Measurements from ENCODE around the gene DNM3.

The DNM3 gene

DNA sequence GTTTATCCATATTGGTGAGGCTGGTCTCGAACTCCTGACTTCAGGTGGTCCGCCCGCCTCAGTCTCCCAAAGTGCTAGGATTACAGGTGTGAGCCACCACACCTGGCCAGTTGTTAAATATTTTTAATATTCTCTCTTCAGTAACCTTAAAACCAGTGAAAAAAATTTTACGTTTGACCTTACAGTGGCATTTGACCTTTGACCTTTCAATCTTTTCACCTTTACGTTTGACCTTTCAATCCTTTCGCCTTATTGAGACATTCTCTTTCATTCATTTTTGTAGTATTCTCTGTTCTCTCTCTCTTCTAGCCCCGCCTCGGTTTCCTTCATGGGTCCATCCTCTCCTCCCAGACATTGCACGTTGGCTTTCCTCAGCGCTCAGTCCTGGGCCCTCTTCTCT, 277.9 kb downstream of the DNM3 start:
- DNase-seq, result no peak

DNA sequence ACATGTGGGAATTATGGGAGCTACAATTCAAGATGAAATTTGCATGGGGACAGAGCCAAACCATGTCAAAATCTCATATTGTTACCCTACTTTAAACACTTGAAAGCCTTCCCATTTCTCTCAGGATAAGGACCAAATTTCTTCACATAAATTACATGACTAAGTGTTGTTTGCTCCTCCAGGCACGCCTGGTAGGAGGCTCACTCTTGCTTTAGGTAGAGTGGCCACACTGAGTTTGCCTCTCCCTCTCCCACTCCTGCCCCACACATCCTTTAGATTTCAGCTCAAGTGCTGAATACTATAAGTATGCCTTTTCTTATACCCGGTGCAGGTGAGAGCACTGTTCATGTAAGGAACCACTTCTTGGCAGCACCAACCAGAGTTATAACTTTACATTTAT, 279.1 kb downstream of the DNM3 start:
- no peak for DNase-seq

DNA sequence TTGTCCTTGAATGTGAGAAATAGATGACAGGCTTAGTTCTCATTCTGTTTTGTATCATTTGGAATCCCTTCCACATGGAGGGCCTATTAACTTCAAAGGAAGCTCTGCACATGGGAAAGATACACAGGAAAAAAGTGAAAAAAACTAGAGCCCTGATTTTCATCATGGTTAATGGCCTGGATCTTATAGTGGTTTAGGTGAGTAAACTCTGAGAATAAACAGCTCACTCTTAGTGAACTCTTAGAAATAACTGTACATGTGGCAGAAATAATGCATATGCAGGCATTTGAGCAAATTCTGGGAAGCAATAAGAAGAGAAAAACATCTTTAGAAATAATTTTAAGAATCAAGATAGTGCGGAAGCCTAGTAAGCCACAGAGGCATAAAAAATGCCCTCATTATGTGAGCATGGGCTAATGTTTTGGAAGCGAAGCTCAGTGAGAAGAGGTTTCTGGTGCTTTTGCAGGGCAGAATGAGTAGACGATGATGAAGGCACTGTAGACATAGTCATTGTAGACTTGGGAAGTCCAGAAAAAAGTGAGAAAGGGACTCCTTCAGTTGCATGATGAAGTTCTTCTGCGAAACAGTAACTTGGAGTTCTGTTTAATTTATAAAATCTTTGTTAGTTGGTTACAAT, 279.9 kb downstream of the DNM3 start:
- no peak for DNase-seq

DNA sequence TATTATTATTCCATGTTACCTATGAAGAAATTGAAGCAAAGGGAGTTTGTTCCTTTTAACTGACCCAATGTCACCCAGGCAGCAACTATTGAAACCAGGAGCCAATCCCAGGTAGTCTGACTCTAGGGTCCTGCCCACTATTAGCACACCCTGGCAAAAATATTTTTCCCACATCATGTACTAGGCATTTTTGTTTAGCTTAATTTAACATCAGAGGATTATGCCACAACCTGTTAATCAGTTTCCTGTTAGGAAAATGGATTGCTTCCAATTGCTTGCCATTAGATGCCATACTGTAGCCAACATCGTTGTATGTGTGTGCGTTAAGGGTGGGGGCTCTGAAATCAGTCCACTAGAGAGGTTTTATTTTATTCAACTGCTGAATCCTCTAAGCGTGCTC, 281.1 kb downstream of the DNM3 start:
- no peak for DNase-seq

DNA sequence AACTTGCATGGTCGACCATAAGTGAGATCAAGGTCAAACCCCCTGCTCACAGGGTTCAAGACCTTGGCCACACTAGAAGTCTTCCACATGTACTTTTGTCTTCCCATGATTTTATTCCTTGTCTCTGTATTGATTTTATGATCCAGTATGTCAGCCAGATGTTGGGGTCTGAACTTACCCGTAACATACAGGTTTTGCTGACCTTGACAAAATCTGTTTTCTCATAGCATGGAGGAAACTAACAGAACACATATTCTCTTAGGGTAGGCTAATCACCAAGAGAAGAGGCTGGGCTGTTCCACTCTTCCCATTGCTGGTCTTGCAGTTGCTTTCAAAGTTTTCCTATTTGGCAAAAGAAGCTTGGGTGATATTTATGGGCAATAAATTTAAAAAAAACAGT, 284.0 kb downstream of the DNM3 start:
- DNase-seq, result no peak

DNA sequence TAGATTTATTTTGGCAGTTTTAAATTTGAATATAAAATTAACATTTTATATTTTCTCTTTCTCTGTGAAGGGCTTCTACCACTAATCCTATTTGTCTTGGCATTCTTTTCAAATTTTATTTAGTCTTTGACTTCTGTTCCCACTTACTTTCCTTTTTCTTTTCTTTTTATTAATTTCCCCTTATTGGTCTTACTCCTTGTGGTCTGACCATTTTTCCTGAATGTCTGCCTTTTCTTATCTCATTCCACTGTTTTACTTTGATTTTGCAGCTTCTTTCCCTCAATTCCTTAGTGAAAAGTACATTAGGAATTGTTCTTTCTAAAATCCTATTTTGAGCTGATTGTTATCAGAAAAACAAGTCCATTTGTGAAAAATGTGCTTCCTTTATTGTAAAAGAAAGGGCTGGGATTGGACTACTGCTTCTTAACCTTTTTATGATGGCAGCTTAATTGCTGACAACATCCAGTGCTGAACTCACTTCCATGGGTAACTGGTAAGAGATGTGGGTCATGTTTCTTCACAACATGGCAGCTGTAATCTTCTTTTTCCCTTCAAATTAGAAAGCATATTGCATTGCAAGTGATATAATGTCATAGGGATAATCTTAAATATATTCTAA, 284.6 kb downstream of the DNM3 start:
- no peak for DNase-seq

DNA sequence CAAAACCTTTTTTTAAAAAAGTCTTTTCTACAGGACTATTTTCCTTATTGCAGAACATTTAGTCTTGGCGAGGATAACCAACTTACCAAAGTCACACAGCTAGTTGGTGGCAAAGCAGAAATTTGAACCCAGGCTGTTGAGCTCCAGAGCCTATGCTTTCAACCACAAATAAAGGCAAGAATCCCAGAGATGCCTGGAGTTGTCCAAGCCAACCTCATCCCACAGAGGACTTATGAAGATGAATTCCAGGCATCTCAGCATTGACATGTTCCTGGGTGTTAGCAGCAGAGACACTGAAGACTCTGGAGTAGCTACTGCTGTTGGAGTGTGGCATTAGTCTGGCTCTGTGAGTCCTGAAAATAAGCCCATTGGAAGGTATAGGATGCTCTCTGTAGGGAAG, 291.5 kb downstream of the DNM3 start:
- DNase-seq, result no peak

DNA sequence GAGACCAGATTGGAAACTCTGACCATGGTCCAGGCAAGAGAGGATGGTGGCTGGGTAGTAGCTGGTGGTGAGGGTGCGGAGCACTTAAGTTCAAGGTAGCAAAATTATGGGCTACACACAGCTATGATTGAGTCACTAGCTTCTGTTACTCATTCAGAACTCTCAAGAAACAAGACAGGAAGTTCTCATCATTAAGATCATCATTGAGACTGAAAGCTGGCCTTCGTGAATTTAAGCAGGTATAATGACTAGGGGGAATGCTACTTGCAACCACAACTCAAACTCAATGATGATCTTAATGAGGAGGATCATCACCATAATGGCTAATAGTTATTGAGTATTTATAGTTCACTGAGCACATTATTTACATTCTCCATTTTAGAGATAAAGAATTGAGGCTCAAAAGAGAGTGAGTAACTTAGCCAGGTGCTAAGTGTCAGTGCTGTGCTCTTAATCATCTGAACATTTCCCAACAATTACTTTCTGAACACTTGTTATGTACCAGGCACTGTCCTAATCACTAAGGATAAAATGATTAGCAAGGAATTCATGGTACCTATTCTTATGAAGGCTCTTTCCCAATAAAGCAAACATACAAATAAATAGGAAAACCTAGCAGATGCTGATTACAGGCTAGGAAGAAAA, 292.9 kb downstream of the DNM3 start:
- DNase-seq, result no peak

DNA sequence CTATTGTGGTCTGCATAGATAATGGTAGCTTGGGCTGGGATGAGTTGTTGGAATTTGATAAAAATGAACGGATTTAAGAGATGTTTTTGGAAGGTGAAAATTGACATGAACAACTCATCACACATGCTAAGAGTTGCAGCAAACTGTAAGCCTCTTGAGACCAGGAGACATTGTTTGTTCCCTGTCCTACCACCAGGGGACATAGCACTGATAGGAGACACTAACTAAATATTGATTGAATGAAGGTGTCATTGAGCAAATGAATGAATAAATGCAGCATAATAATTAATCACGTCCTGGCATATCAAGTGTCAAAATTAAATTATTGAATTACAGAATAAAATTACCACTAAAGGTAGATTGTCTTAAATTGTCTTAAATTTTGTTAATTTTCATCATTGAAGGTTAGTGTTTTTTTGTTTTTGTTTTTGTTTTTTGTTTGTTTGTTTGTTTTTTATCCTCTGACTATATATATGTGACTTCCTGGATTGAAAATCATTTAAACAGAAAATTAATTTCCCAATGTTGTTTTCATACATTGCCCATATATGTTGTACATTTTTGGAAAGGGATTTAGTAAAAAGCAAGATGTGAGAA, 293.9 kb downstream of the DNM3 start:
- no peak for DNase-seq

DNA sequence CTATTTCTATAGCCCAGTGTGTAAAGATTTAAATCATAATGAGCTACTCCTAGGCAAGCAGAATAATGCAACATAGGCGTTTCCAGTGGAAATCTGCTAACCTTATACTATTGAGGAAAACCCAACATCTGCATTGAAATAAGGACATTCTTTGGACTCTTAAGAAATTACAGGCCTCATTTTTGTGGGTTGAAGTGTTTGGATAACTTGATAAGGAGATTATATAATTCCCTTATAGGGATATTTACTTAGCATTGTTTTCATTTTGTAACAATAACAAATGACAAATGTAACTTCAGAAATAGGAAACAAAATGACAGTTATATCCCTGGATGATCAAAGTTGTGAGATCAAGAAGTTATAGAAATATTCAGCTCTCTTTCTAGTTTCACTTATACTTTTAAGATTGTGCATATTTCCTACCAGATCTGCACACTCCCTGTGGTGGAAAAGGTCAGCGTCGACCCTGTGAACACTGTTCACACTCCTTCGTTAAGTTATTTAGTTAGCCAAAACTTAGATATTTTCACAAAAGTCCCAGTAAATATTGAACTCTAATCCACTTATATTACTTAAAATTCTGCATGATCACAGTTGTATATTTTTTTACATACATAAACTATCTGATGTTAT, 294.8 kb downstream of the DNM3 start:
- DNase-seq, result no peak

DNA sequence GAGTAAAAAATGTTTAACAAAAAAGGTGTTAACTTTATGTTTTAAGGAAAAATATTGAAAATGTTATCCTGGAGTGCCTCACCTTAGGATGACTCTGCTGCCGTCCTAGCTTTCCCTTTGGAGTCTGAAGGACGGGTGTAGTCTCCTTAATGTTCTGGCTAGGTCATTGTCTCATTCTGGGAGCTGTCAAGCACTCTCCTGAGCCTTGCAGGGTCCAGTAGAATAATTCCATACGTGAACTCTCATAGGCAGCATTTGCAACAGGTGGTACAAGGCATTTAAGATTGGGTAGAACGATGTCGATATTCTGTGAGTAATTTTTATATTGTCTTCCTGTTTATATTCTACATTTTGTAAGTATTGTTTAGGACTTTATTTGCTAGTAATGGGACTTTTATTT, 295.6 kb downstream of the DNM3 start:
- no peak for DNase-seq

DNA sequence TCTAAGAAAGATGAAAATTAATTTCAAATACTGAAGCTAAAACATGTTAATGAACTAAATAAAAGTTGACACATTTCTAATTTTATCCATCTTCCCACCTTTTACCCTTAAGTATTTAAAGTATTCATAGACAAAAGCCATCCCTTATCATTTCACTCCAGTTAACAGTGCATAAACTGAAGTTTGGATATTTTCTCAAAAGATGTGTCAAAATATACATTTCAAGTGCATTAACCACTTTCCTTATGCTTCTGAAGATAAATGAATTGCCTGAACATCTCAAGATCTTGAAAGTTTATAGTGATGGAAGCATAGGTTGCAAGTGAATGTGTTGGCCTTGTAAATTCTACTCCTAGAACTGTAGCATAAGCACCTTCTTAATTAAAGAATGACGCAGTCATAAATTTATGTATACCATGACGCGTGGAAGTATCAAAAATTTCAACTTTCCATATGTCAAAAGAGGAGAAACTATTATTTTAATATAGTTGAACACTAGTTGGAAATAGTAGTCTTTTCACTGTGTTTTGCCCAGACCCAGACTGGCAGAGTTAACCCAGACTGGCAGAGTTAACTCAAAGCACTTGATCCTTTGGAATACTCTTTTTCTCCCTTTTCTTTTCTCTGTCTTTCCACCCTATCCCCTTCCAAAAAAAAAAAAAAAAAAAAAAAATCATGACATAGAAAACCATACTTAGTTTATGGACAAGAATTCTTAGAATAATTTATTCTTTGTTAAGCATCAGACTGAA, 296.6 kb downstream of the DNM3 start:
- DNase-seq, result no peak

DNA sequence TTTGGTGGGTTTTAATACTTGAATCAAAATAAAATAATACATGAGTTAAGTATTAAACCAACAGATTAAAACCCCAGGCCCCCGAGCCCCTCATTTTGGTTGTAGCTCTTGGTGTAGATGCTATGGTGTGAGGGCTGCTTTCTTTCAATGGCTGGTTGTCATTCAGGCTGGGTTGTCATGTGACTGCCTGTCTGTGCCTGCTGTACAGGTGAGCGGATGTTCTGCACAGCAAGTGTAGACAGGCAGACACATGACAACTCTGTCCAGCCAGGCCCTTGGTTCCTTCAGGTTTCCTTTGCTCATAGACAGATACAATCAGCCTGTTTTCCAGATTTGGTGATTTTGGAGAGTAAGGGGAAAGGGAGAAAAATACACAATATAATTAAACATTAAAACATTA, 297.3 kb downstream of the DNM3 start:
- no peak for DNase-seq

DNA sequence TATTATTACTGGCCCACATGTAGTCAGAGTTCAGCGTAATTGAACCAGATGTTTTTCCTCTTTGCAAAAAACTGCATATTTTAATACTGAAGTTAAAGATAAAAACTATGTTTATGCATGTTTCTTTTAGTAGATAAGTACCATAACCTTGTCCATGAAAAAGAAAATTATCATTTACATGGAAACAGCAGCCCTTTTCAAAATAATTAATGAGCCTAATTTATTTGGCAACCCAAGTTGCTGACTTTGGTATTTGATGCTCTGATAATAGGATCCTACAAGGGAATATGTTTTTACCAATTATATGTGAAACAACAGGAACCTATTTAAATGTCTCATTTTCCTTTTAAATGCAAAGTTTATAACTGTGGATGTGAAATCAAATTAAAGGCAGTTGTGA, 297.9 kb downstream of the DNM3 start:
- DNase-seq, result no peak

DNA sequence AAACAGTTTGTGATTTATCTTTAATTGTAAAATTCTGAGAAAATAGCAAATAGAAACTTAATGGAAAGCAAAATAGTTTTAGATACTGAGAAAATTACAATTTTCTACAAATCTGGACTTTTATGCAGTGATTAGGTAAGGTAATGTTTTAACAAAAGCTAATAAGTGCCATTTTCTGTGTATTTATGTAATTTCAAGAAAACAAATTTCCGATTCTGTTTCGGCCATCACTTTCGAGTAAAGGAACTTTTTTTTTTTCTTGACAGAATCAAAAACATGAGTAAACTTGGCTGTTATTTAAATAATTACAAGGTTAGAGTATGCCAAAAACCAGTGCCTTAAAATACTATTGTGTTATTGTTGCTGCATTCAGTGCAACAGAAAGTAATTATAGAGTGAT, 298.8 kb downstream of the DNM3 start:
- no peak for DNase-seq

DNA sequence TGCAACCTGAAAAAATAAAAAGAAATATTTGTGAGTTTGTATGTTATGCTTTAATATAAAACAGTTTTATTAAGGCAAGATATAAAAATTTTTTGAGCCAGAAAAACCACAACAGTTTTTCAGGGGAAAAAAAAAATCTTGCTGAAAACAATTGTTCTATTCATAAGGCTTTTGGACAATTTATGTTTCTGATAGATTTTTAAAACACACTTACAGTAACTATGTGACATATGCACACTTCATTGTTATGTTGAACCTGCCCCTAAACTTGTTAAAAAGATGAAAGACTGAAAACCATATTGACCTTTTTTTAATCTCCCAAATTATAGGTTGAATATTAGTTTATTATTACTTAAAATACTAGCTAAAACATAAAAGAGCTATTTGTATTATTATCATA, 299.3 kb downstream of the DNM3 start:
- DNase-seq, result no peak

DNA sequence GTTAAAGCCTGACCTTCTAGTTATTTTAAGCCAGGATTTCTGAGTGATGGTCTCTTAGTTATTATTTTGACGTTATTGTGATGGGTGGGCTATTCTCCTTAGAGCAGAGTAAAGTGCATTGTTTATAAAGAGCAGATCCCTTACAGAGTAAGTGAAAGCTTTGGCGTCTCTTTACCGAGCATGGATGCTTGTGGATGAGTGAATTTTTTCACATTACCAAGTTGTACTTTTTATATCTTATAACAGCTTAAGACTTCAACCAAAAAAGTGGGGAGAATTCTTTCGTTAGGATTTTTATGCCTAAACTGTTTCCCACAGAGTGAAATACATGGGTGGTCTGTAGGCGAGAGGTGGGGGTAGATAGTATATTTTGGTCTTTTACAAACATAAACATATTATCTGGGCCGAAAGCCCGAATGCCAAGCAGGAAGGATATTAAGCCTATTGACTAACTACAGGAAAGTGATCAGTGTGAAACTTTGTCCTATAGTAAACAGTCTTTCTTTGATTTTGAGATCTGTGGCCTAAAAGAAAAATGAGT, 300.1 kb downstream of the DNM3 start:
- DNase-seq, result no peak

DNA sequence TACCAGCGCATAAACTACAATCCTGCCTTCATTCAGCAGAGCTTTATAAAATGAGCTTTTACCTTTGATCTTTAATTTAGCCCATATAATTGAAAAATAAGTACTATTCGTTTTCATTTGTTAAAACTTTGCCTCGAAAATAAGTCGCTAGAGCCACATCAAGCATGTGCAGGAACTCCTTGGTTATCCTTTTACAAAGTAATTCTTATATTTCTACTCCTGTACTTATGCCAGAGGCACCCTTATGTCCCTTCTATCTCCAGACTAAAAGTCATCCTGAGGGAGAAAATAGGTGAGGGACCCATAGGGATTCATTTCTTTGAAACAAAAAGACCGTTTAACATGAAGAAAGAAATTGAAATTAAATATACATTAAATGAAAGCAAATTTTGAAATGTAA, 301.0 kb downstream of the DNM3 start:
- DNase-seq, result no peak

DNA sequence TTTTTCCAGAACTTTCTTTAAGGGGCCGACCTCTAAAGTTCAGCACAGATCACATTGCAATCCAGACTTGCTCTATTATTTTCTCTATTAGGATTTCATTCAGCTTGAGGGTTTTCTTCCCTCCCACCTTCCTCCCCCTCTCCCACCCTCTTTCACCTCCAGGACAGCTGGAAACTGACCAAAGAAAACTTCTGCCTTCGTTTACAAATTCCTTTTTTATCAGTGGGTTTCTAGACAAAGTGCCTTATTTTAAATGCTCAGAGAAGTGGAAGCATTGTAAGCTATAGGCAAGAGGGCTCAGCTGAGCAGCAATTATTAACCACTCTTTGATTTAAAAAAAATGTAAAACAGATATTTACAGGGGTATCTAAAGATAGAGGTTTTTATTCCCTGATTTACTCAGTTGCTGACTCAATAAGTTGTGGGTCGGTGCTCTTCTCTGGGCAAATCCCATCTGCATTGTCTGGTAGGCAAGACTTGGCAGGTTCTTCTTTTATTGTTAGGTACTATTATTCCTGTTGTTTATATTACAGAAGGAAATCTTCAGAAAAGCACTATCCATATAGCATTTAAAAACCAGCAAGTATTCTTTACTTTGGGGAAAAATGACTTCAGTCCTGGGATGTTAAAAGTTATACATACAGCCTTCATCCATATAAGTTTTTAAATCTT, 302.2 kb downstream of the DNM3 start:
- DNase-seq, result no peak

DNA sequence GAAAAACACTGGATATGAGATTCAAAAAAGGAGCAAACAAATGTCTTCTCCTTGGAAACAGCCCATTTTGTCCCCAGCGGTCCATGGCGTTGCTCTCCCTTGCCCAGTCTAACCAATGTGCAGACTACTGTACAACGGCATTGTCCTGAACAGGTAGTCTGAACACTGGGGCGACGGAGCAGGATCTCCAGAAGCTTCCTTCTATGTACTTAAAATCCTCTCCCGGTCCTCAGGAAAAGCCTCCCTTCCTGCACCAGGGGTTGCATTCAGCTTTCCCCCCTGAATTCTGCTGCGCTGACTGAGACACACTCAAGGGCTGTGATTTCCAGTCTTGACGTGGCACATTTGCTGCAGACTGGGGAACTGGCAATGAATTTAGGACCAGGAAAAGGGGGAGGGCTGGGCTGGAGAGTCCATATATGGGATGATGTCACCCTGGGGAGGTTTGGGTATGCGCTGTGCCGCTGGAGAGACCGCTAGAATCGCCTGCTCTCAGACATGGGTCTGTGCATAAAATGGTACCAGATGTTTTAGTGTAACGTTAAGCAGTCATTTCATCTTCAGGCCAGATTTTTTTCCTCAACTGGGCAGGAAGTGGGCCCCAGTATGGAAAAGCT, 303.3 kb downstream of the DNM3 start:
- DNase-seq, result no peak

DNA sequence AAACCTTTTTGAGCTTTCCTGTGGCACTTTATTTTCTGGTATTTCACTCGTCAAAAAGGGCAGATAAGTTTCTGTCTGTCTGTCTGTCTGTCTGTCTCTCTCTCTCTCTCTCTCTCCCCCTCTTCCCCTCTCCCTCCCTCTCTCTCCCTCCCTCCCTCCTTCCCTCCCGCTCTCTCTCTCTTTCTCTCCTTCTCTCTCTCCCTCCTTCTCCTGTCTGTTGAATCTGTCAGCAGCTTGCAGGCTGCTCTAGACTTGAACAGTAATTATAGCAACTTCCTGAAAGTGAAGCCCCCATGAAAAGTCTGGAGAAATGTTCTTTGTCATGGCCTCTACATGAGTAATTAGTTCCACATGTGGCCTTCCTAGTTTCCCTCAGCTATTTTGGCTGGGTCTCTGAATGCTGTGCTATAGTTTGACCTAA, 303.9 kb downstream of the DNM3 start:
- DNase-seq, result no peak

DNA sequence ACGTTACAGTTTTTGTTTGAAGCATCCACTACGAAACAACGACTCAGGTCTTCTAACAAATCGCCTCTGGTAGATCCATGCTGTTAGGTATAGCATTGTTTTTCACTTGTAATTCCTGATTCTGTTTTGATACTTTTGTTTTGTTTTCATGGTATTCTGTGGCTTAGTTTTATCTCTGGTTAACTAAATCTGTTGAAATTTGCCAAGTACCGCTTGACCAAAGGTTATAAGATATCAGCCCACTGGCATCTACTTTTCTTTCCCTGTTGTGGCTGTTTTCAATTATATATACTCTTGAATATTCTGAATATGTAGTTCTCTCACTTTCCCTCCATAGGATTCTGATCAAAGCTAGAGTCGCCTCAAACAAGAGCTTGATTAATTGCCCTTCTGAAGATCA, 304.4 kb downstream of the DNM3 start:
- DNase-seq, result no peak
